Ureter (tissue), 1 donor: ENCODE measurements around the gene NOX5. TPM values are rescaled to one million over a fixed set of nuclear protein-coding genes. Genes with fewer than 3 reads are reported as not detected.

ENCODE experiments used
- DNase-seq: peaks from one replicate; pipeline ENCODE4 v3.0.0-alpha.2; 2020; ENCODE audit warnings: low spot score
- total RNA-seq: library from RNA; stranded (reverse); gene quantifications from one replicate; pipeline ENCODE4 v1.2.4, GENCODE V29; 2023
- donor health status: DM: yes; HTN: yes; CAD: no.

NOX5 gene
- total RNA-seq, 1 donor from 2014 or later, result 0.89 TPM

- peak; percentile 49 for DNase-seq
These were observed 67.0 kb downstream of the NOX5 start for GRCh38 chr15:69081310-69082004.

- no peak for DNase-seq
These were observed 67.6 kb downstream of the NOX5 start for GRCh38 chr15:69082021-69082502.

- no peak for DNase-seq
These were observed 68.1 kb downstream of the NOX5 start for GRCh38 chr15:69082554-69082953.

DNA sequence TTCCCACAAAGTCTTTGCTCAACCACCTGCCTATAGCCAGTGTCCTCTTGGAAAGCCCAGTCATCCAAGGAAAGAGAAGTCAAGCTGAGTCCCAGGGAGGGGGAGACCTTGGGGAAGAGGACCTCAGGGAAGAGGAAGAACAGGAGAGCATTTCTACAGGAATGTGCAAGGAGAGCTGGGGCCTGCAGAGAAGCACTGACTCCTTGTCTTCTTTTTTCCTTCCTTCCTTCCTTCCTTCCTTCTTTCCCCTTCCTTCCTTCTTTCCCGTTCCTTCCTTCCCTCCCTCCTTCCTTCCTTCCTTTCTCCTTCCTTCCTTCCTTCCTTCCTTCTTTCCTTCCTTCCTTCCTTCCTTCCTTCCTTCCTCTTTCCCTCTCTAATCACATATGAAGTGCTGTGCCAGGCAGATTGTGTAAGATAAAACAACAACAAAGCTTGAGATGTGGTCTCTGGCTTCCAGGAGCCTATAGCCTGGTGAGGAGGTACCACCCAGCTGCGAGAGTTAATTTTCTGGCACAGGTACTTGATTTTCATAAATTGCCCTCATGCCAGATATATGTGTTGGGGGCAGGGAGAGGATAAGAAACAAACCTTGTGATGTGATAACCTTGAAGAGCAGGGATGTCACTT is 70.0 kb downstream of the NOX5 start:
- DNase-seq, result no peak

DNA sequence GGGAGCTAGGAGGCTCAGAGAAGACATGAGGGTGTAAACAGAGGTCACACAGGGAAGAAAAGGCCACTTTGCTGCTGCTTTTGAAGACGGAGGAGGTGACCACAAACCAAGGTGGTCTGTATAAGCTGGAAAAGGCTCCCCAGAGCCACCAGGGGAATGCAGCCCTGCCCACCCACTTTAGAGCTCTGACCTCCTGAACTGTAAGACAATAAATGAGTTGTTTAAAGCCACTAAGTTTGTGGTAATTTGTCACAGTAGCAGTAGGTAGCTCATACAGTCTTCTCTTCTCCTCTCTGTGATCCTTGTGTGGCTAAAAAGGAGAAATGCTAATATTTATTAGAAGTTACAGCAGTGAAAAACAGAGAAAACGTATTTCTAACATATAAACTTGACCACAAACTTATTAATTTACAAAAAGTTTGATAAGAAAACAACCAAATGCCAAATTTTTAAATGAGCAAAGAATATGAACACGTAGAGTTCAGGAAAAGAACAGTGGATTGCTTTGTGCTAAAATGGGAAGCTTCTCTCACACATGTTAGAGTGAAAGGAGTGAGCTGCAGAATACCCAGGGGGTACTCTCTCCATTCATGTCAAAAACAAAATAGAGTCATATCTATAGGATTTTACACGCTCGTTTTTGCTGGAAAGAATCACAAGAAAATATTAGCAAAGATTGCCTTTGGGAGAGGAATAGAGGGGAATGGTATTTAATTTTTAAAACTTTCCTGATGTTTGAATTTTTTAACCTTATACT is 71.0 kb downstream of the NOX5 start:
- no peak for DNase-seq

- no peak for DNase-seq
These were observed 72.1 kb downstream of the NOX5 start for GRCh38 chr15:69086427-69087204.

DNA sequence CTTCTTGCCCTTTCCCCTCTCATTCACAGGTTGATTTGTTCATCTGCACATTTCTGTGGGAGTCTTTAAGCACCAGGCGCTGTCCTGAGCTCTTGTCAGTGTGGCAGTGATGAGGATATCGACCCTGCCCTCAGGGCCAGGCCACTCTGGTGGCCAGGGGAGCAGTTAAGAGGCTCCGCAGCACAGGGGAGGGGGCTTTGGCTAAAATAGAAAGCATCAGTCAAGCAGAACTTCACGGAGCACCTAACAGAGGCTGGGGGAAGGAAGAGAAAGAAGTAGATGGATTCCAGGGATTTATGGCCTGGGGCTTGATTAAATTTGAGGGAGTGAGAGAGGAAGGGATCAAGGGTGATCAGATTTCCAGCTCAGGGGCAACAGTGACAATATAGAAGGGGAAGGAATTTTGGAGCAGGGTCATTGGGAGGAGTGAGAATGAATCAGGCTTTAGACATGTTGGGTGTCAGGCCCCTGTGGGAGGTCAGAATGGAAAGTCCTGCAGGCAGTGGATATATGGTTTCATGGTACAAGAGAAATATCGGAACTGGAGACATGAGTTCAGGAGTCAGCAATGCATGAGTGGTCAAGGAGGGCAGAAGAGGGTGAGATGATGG is 73.0 kb downstream of the NOX5 start:
- DNase-seq, result no peak

- DNase-seq, result no peak
These were observed 73.9 kb downstream of the NOX5 start for GRCh38 chr15:69088300-69088965.

- no peak for DNase-seq
These were observed 74.8 kb downstream of the NOX5 start for GRCh38 chr15:69089258-69089657.

GRCh38 chr15:69090197-69090948 is 75.9 kb downstream of the NOX5 start:
- no peak for DNase-seq

- DNase-seq, result no peak
These were observed 77.2 kb downstream of the NOX5 start for GRCh38 chr15:69091654-69092053.

- no peak for DNase-seq
These were observed 77.7 kb downstream of the NOX5 start for GRCh38 chr15:69092159-69092558.

GRCh38 chr15:69093127-69093526 is 78.6 kb downstream of the NOX5 start:
- no peak for DNase-seq

GRCh38 chr15:69093614-69094013 is 79.1 kb downstream of the NOX5 start:
- DNase-seq, result no peak

DNA sequence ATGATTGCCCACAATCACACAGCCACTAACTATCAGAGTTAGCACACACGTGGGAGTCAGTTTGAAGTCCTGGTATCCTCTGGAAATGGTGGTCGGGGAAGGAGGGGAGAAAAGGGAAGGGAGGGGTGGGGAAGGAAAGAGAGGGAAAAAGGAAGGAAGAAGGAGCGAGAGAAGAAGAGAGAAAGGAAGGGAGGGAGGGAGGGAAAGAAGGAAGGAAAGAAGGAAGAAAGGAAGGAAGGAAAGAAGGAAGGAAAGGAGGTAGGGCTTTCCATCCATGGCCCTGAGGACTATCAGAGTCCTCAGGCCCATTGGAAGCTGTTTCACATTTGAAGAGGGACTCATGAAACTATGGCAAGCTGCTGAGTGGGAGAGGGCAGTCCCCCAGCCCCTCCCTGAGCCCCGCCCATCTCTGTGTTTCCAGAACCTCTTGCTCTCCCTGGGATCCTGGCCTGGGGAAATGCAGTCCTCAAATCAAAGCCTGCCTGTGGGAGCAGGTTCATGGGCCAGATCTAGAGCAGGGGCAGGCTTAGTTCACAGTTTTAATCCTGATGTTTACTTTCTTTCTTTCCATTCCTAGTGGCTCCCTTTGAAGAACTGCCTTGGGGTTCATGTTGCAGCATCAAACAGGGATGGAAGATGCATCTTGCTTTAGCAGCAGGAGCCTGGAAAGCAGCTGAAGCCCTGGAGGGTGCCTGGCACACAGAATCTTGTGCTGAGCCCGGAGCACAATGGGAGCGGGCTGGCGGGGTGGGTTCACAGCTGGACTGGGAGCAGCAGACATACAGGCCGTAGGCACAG is 79.8 kb downstream of the NOX5 start:
- DNase-seq, result no peak

DNA sequence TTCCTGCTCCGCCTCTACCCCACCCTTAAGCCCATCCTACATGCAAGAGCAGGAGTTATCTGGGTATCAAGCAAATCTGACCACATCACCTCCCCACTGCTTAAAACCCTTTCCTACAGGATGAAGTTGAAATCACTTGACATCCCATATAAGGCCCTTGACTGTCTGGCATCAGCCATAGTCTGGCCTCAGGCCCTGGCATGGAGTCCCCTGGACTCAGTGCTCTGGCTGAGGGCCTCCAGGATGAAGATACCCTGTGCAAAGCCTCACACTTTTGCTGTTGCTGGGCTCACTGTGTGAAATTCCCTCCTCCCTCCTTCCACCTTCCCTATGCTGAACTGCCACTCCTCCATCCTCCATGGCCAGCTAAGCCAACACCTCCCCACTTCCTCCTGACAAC is 80.8 kb downstream of the NOX5 start:
- no peak for DNase-seq

DNA sequence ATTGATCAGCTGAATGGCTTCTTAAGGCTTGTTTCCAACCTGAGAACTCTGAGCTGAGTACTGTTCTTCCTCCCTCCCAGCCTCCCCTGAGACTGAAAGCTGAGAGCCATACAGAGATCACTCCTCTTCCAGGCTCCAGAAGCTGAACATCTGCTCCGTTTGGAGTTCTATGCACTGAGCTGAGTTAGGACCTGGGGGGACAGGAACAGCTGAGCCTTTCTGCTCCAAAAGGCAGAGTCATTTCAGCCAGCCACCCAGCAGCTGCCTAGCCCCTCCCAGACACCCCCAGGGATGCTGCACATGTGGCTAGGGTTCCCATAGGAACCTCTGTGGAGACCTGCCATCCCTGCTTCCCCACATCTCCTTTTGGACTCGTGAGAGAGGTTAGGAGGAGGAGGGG is 81.7 kb downstream of the NOX5 start:
- no peak for DNase-seq

- DNase-seq, result no peak
These were observed 82.1 kb downstream of the NOX5 start for GRCh38 chr15:69096626-69097025.

DNA sequence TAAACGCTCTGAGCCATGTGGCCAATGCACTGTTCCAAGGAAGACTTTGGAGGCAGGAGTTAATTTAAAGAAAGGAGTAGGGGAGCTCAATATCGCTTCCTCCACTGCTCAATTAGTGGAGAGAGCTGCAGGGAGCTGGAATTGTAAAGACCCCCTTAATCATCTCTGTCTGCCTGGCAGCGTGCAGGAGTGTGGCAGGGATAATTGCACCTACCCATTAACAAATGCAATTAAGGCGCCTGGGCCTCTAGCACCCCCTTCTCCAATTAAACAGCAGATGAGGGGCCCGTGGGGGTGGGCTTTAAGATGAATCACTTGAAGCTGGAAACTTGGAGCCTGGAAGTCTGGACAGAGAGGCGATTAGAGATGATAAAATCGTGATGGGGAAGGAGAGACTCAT is 84.3 kb downstream of the NOX5 start:
- DNase-seq, result no peak
